Mononuclear cell (primary cell): ENCODE measurements around the gene UPK1B. TPM values are rescaled to one million over a fixed set of nuclear protein-coding genes. Genes with fewer than 3 reads are reported as not detected.

Experiments
- H3K27me3 ChIP-seq: 2 replicates; pipeline ENCODE4 v1.6.0; 2011; ENCODE audit warnings: low read length, control low read depth; ENCODE audit not compliant: insufficient read depth
- H3K4me1 ChIP-seq: 2 replicates; pipeline ENCODE4 v1.5.1; 2011; ENCODE audit warnings: mild to moderate bottlenecking, low read length, control low read depth; ENCODE audit not compliant: insufficient read depth
- H3K4me3 ChIP-seq: 2 replicates; pipeline ENCODE4 v1.5.1; 2011; ENCODE audit warnings: mild to moderate bottlenecking, low read length, moderate library complexity
- H3K9me3 ChIP-seq: 2 replicates; pipeline ENCODE4 v1.5.1; 2011; ENCODE audit warnings: low read depth, mild to moderate bottlenecking, control low read depth, low read length
- total RNA-seq: library from RNA; depleted of rRNA; stranded (reverse); fragments of >200 nt; gene quantifications from one replicate; pipeline ENCODE4 v1.2.3, GENCODE V29; 2012

The UPK1B gene
- total RNA-seq, 1 donor: 0.10 TPM

DNA sequence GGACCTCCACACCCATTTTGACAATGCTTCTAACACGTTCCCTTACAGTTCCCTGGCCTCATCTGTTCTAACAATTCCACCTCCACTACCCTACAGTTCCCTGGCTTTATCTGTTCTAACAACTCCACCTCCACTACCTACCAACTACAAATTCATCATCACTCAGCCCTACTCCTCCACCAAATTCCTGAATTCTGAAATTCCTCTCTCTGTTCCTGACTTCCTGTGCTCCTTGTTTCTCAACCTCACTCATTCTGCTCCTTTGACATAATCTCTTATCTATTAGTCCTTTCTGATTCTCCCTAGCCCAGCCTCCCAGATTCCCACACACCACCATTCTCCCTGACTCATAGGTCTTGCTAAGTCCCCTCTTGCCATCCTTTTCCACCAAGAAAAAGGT is 22.5 kb downstream of the UPK1B start:
- no peak overlapping the region for H3K4me3 ChIP-seq
- no peaks in the 10 kb centered on the region for H3K27me3 ChIP-seq
- H3K9me3 ChIP-seq: no peaks in the 10 kb centered on the region
- H3K4me1 ChIP-seq: no peaks in the 10 kb centered on the region

DNA sequence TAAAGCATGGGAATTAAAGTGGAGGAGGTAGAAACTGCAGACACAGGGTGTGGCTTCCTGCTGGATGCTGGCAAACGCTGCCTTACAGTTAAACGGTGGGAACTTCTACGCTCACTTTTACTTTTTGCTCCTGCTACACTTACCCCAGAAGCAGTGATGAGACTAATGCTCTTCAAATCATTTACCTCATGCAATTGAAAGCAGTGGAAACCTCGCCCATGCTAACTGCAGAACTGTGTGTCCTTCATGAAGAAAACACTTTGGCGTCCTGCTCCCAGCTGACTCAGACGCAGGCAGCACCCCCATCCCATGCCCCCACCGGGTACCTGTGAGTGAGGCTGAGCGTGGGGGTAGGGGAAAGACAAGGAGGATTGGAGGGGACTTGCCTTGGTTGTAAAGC is 31.8 kb downstream of the UPK1B start:
- no peak overlapping the region for H3K4me3 ChIP-seq
- H3K4me1 ChIP-seq: peaks cover 19% of the 10 kb centered on the region
- H3K27me3 ChIP-seq: no peaks in the 10 kb centered on the region
- no peaks in the 10 kb centered on the region for H3K9me3 ChIP-seq

DNA sequence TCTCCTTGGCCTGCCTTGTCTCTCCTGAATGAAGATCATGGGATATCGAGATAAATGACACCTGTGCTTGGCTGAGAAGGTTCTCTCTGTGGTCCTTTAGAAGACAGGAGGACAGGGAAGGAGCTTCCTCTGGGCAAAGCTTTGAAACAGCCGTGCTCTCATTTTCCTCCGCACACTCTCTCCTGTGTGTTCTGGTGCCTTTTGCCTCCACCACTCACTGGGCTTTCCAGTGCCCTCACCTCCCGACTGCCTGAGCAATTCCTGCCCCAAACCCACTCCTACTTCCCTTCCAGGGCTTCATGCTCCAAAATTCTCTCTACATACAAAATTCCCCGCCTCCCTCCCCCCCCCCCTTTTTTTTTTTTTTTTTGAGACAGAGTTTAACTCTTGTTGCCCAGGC is 32.3 kb downstream of the UPK1B start:
- Histone ChIP-seq H3K27me3 (no peaks in the 10 kb centered on the region), H3K4me3 (no peak overlapping the region), H3K9me3 (no peaks in the 10 kb centered on the region), H3K4me1 (peaks cover 19% of the 10 kb centered on the region)

DNA sequence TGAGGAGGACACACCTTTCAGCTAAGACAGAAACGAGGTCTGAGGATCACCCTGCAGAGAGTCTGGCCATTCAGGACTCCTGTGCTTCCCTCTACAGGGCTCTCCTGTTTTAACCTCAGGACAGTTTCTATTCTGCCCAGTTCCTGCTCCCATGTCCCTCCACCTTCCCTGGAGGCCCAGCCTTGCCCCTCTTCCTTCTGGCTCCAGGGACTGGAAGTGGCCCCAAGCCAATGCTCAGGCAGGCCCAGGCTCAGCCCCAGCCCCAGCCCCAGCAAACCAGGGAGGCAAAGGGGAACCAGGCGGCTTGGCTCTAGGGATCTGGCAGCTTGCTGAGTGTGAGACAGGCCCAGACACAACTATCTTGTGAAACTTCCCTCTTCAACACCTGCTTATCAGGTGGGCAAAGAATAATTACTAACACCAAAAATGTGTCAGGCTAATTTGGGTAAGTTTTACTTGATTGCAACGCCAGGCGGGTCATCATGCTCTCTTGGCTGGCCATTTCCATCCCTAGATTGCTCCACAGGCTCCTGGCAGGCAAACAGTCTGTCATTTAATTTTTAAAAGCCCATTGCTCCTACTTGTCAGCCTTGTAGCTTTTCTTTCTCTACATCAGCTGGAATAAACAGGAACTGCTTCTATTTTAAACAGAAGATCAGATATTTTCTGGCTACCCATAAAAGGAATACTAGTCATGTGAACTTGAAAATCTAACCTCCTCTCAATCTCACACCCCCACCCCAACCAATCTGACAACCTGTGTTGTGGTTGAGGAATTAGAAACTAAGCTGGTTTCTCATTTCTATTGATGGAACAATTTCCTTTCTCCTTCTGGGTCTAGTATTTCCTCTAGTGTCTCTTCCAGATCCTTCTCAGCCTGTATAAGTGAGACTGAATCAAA is 33.5 kb downstream of the UPK1B start:
- H3K4me3 ChIP-seq: no peak overlapping the region
- H3K9me3 ChIP-seq: no peaks in the 10 kb centered on the region
- H3K4me1 ChIP-seq: peaks cover 19% of the 10 kb centered on the region
- no peaks in the 10 kb centered on the region for H3K27me3 ChIP-seq

- no peaks in the 10 kb centered on the region for H3K9me3 ChIP-seq
- no peaks in the 10 kb centered on the region for H3K27me3 ChIP-seq
- no peak overlapping the region for H3K4me3 ChIP-seq
- peaks cover 19% of the 10 kb centered on the region for H3K4me1 ChIP-seq
Measured at GRCh38 chr3:119207512-119207875, 34.1 kb downstream of the UPK1B start.

DNA sequence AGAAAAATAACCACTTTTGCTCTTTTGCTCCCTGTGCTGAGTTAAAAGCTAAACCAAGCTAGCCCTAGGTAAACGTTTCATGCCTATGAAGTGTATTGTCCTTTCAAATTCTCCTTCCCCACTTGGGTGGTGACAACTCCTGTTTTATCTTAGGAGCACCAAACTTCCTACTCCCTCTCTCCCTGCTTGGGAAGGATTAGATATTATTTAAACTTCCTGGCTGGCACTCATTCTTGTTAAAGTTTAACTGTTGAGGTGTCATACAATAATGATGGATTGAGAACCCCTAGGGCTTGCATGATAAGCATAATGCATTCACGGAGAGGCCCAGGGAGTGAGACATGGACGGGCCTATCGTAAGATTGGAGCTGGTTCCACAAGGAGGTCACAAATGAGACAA is 37.8 kb downstream of the UPK1B start:
- Histone ChIP-seq H3K27me3 (no peaks in the 10 kb centered on the region), H3K4me3 (no peak overlapping the region), H3K9me3 (no peaks in the 10 kb centered on the region), H3K4me1 (peaks cover 16% of the 10 kb centered on the region)

DNA sequence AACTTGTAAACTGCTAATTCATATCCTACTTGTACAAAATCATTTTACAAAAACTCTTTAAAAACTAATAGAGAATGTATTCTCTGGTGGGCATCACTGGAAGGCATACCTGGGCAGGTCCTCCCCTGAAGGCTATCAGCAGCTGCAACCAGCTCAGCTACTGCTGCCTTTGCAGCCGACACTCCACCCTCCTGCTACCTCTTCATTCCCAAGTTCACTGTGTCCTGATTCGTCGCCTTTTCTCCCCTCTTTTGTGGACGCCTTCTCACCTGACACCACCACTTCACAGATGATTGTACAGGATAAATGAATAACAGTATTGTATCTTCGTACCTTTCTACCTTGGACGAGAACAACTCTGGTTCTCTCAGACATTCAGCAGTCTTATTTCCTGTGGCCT is 38.4 kb downstream of the UPK1B start:
- H3K4me1 ChIP-seq: peaks cover 11% of the 10 kb centered on the region

DNA sequence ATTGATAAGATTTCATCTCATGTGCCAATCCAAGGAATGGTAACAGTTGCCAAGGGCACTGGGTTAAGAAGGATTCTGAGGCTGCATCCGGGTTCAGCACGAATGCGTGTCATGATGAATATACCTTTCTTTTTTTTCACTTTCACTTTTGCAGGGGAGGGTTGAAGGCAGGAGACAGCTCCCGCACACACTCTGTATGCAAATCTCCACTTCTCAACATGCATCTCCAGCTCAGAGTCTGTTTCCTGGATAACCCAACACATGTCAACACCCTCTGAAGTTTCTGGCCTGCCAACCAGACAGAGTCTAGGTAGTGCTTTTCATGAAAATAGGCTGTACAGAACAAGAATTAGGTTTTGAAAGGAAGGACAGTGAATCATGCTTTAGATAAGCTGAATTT is 45.7 kb downstream of the UPK1B start:
- H3K4me3 ChIP-seq: no peak overlapping the region
- H3K4me1 ChIP-seq: no peaks in the 10 kb centered on the region
- no peaks in the 10 kb centered on the region for H3K27me3 ChIP-seq
- no peaks in the 10 kb centered on the region for H3K9me3 ChIP-seq

More for the DNA sequence above, 38.4 kb downstream of the UPK1B start:
- Histone ChIP-seq H3K9me3 (no peaks in the 10 kb centered on the region), H3K4me3 (no peak overlapping the region), H3K27me3 (no peaks in the 10 kb centered on the region)

DNA sequence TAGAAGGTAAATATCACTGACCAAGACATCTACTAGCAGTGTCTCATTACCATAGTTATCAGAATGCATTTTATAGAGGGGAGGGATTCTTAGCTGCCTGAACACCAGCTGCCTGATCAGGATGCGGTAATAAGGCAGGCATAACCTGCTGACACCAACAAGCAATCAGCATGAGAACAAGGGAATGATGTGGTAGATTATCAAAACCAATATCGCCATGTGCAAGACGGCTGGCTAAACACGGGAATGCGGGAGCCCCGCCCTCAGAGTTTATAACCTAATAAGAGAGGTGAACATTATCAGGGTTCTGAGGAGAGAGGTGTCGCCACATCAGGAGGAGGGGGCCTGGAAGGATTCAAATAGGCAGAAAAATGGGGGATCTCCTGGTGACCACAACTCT is 46.8 kb downstream of the UPK1B start:
- Histone ChIP-seq H3K9me3 (no peaks in the 10 kb centered on the region), H3K27me3 (no peaks in the 10 kb centered on the region), H3K4me1 (no peaks in the 10 kb centered on the region), H3K4me3 (no peak overlapping the region)

- Histone ChIP-seq H3K4me1 (no peaks in the 10 kb centered on the region), H3K27me3 (no peaks in the 10 kb centered on the region), H3K4me3 (no peak overlapping the region), H3K9me3 (no peaks in the 10 kb centered on the region)
Measured at GRCh38 chr3:119220970-119221667, 47.7 kb downstream of the UPK1B start.

DNA sequence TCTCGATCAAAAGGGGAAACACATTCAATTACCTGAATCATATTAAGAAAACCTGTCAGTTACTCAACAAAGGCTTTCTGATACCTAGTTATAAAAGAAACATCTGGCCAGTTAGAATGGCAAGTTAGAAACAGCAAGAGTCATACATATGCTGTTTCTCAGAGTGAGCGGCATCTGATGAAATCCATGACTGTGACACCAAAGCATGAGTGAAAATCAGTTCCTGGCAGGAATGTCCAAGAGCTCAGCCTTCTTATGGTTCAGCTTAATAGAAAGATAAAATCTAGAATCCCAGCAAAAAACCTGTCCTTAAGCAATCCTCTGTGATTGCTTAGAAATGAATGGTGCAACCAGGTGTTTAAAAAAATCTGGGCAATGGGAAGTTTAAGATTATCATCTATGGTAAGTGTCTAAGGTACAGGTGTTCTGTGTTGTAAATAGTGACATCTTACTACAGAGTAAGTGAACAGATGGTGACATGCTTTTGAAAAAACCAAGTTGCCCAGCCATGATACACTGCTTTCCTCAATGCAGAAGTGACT is 48.5 kb downstream of the UPK1B start:
- Histone ChIP-seq H3K27me3 (no peaks in the 10 kb centered on the region), H3K4me1 (no peaks in the 10 kb centered on the region), H3K4me3 (no peak overlapping the region), H3K9me3 (no peaks in the 10 kb centered on the region)

DNA sequence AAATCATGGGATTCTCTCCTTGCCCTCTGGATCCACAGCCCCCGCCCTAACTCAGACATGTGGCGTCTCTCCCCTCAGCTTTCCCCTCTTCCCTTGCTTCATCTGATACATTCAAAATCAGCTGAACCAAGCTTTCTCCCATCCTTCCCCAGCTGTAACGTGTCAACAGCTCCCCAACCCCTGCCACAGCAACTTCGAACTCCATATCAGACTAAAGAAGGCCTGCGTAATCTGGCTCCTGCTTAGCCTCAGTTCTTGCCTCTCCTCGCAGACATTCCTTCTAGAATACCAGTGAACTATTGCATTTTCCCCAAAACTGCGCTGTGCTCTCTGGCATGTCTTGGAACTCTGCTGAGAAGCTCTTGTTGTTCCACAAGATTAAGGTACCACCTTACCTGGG is 49.0 kb downstream of the UPK1B start:
- Histone ChIP-seq H3K4me3 (no peak overlapping the region), H3K4me1 (no peaks in the 10 kb centered on the region), H3K27me3 (no peaks in the 10 kb centered on the region), H3K9me3 (no peaks in the 10 kb centered on the region)

DNA sequence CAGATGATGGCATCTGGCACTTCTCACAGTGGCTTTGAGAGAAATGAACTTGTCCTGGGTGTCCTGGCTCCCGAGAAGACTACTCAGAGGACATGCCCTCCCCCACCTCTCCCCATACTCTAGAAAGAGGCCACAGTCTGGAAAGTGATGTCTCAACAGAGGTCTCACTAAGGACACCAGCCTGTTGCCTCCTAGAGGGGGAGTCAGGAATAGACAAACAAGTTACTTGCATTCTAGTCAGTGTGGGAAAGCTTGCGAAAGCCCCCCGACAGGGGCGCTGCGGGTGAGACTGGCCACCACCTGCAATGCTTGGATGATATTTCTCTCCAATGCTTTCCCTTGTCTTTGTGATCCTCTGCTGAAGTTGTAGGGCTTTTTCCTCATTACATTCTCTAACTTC is 50.1 kb downstream of the UPK1B start:
- Histone ChIP-seq H3K9me3 (no peaks in the 10 kb centered on the region), H3K4me1 (no peaks in the 10 kb centered on the region), H3K4me3 (no peak overlapping the region), H3K27me3 (no peaks in the 10 kb centered on the region)

GRCh38 chr3:119225121-119225520 is 51.7 kb downstream of the UPK1B start:
- Histone ChIP-seq H3K4me1 (no peaks in the 10 kb centered on the region), H3K4me3 (no peak overlapping the region), H3K9me3 (no peaks in the 10 kb centered on the region), H3K27me3 (no peaks in the 10 kb centered on the region)

DNA sequence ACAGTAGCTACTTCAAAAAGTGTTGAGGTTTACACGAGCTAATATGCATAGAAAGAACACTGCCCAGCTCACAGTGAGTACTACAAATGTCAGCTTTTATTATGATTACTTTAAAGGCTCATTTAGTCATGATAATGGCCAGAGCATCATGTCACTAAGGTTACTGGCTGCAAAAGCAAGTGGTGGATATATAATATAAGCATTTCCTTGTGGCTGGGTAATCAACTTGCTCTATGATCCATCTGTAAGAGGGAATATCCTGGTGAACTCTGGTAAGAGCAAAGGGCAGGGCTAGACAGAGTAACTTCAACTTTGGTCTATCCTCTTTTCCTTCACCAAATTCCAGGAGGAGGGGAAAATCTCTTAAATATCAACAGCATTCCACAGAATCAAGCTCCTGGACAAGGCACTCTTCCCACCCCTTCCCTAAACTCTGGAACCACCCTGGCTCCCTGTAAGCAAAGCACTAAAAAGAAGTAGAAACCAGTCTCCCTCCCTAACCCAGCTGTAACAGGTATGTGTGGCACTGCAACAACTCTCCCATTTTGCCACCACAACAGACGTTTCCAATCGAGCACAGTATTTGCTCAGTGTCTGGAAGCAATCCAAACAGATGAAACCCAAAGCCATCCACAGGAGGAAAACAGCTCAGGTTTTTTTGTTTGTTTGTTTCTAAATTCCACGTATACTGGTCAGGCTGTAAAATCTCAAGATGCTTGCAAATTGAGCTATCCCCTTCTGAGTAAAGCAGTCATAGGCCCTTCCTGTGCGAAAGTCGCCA is 53.9 kb downstream of the UPK1B start:
- H3K27me3 ChIP-seq: no peaks in the 10 kb centered on the region
- no peaks in the 10 kb centered on the region for H3K9me3 ChIP-seq
- no peak overlapping the region for H3K4me3 ChIP-seq
- H3K4me1 ChIP-seq: no peaks in the 10 kb centered on the region
